CD4-positive, alpha-beta T cell (primary cell): ENCODE measurements around the gene TAOK3. TPM values are rescaled to one million over a fixed set of nuclear protein-coding genes. Genes with fewer than 3 reads are reported as not detected.

Experiments
- ATAC-seq: fragments of 200-7000 bp; cut with Tn5 transposase; one replicate; pipeline ENCODE4 v1.10.0; 2022; ENCODE audit warnings: mild to moderate bottlenecking; ENCODE audit not compliant: poor library complexity
- CTCF ChIA-PET: fragments of 350-600 bp; sonication (Branson Sonifier 250); formaldehyde crosslinking; loops from one replicate; lab custom pipeline; 2021; ENCODE audit warnings: antibody characterized with exemption, inconsistent platforms; lab: Charles Lee
- POLR2A ChIA-PET: fragments of 350-600 bp; sonication (Branson Sonifier 250); formaldehyde crosslinking; loops from one replicate; lab custom pipeline; 2021; ENCODE audit warnings: antibody characterized with exemption, inconsistent platforms; lab: Charles Lee
- DNase-seq, 14 experiments: peaks; one replicate each; pipeline ENCODE4 v3.0.0-alpha.2; 2013 to 2020; ENCODE audit warnings: mixed read lengths in 2 of 14
- H3K27ac ChIP-seq, 2 donors: one replicate each; pipeline versions ENCODE4 v1.5.1 to v1.7.0; 2013; ENCODE audit warnings: low read length in 2 of 2, low read depth in 1 of 2, mild to moderate bottlenecking in 1 of 2
- H3K27me3 ChIP-seq, 2 experiments: 1 replicate in 1 of 2; 2 replicates in 1 of 2; pipeline versions ENCODE4 v1.6.1 to v1.7.0; 2013; ENCODE audit warnings: low read length in 2 of 2, control low read depth in 1 of 2, mild to moderate bottlenecking in 1 of 2, moderate library complexity in 1 of 2; ENCODE audit not compliant: insufficient read depth in 2 of 2, control insufficient read depth in 1 of 2
- H3K36me3 ChIP-seq: one replicate; pipeline ENCODE4 v1.6.1; 2013; ENCODE audit warnings: low read length, control low read depth; ENCODE audit not compliant: insufficient read depth
- H3K4me1 ChIP-seq: one replicate; pipeline ENCODE4 v1.6.1; 2013; ENCODE audit warnings: low read length, control low read depth; ENCODE audit not compliant: insufficient read depth
- H3K4me3 ChIP-seq: one replicate; pipeline ENCODE4 v1.5.1; 2013; ENCODE audit warnings: mild to moderate bottlenecking, low read length, moderate library complexity
- H3K9me3 ChIP-seq, 2 experiments: 1 replicate in 1 of 2; 2 replicates in 1 of 2; pipeline versions ENCODE4 v1.6.1 to v1.7.0; 2013; ENCODE audit warnings: low read length in 2 of 2, mild to moderate bottlenecking in 2 of 2, control low read depth in 1 of 2, moderate library complexity in 1 of 2; ENCODE audit not compliant: control insufficient read depth in 1 of 2, insufficient read depth in 1 of 2
- H3K27ac Mint-ChIP-seq: one replicate; pipeline ENCODE4 v1.8.0; 2020; ENCODE audit warnings: mixed read lengths
- H3K27me3 Mint-ChIP-seq: one replicate; pipeline ENCODE4 v1.8.0; 2021; ENCODE audit warnings: mixed read lengths
- H3K36me3 Mint-ChIP-seq: one replicate; pipeline ENCODE4 v1.8.0; 2021; ENCODE audit warnings: low read depth, mixed read lengths
- H3K4me1 Mint-ChIP-seq: one replicate; pipeline ENCODE4 v1.8.0; 2021; ENCODE audit warnings: low read depth, mixed read lengths
- H3K4me3 Mint-ChIP-seq: one replicate; pipeline ENCODE4 v1.8.0; 2020; ENCODE audit warnings: mild to moderate bottlenecking, mixed read lengths
- H3K9me3 Mint-ChIP-seq: one replicate; pipeline ENCODE4 v1.8.0; 2020; ENCODE audit warnings: mixed read lengths
- CTCF ChIP-seq: fragments of 200-600 bp; IDR thresholded peaks from one replicate; pipeline ENCODE4 v1.8.0; 2022; ENCODE audit warnings: antibody characterized with exemption, mild to moderate bottlenecking
- intact Hi-C, 2 experiments: fragments of 100-400 bp; cut with DNase I in 1 of 2; cut with micrococcal nuclease in 1 of 2; formaldehyde crosslinking; loops; one replicate each; pipeline versions ENCODE4 v1.15.1 to v1.9.0; 2023 to 2025; cut with DNase I, micrococcal nuclease
- total RNA-seq, 174 experiments: library from RNA in 2 of 174; stranded (reverse) in 2 of 174; gene quantifications; one replicate each; pipeline ENCODE4 v1.2.3 and lab custom pipeline; 2021 to 2026

Gene TAOK3
- total RNA-seq, 2 experiments from 2014 or later = 53.5 to 56.6 TPM

- Mint-ChIP-seq H3K27me3 (no peaks in the 10 kb centered on the region), H3K27ac (no peak overlapping the region), H3K4me1 (peaks cover 5% of the 10 kb centered on the region), H3K36me3 (peaks cover 83% of the 10 kb centered on the region), H3K9me3 (no peaks in the 10 kb centered on the region), H3K4me3 (no peak overlapping the region)
- ATAC-seq (no peak), DNase-seq (no peak)
- no peak overlapping the region for H3K27ac ChIP-seq
- H3K4me1 ChIP-seq = no peaks in the 10 kb centered on the region
- no peaks in the 10 kb centered on the region for H3K27me3 ChIP-seq
- H3K36me3 ChIP-seq = peaks cover 59% of the 10 kb centered on the region
- POLR2A ChIA-PET = interaction anchor here (0.6 kb wide), 1 partner anchor 237 kb away, joined by 4 read pairs; no protein-coding TSS in a partner anchor
- H3K9me3 ChIP-seq = no peaks in the 10 kb centered on the region
- no peak overlapping the region for H3K4me3 ChIP-seq
- CTCF ChIA-PET = no interaction called here
- intact Hi-C loops = no loop called here
- TF ChIP-seq CTCF = no peak
Measured at GRCh38 chr12:118145798-118146156, 226.9 kb downstream of the TAOK3 start.

GRCh38 chr12:118145113-118145797 lies 227.5 kb downstream of the TAOK3 start:
- Mint-ChIP-seq H3K27me3 (no peaks in the 10 kb centered on the region), H3K9me3 (no peaks in the 10 kb centered on the region), H3K4me3 (no peak overlapping the region), H3K4me1 (peaks cover 5% of the 10 kb centered on the region), H3K27ac (no peak overlapping the region), H3K36me3 (peaks cover 84% of the 10 kb centered on the region)
- H3K36me3 ChIP-seq = peaks cover 59% of the 10 kb centered on the region
- no peak overlapping the region for H3K4me3 ChIP-seq
- DNase-seq = no peak
- intact Hi-C loops = no loop called here
- CTCF ChIA-PET = no interaction called here
- POLR2A ChIA-PET = no interaction called here
- no peaks in the 10 kb centered on the region for H3K9me3 ChIP-seq
- H3K27ac ChIP-seq = no peak overlapping the region
- ATAC-seq = no peak
- H3K4me1 ChIP-seq = no peaks in the 10 kb centered on the region
- no peaks in the 10 kb centered on the region for H3K27me3 ChIP-seq
- no peak for TF ChIP-seq CTCF

GRCh38 chr12:118144499-118144898 lies 228.2 kb downstream of the TAOK3 start:
- H3K4me3 ChIP-seq = no peak overlapping the region
- Mint-ChIP-seq H3K4me1 (peaks cover 8% of the 10 kb centered on the region), H3K36me3 (peaks cover 85% of the 10 kb centered on the region), H3K27me3 (no peaks in the 10 kb centered on the region), H3K4me3 (no peak overlapping the region), H3K9me3 (no peaks in the 10 kb centered on the region), H3K27ac (no peak overlapping the region)
- intact Hi-C loops = no loop called here
- no peaks in the 10 kb centered on the region for H3K9me3 ChIP-seq
- TF ChIP-seq CTCF = no peak
- H3K27ac ChIP-seq = no peak overlapping the region
- no peak for DNase-seq
- ATAC-seq = no peak
- no peaks in the 10 kb centered on the region for H3K27me3 ChIP-seq
- ChIA-PET CTCF (no interaction called here), POLR2A (no interaction called here)
- peaks cover 59% of the 10 kb centered on the region for H3K36me3 ChIP-seq
- H3K4me1 ChIP-seq = no peaks in the 10 kb centered on the region
